ENCODE data around the gene CCDC117. TPM values are rescaled to one million over a fixed set of nuclear protein-coding genes. Genes with fewer than 3 reads are reported as not detected.

The CCDC117 gene
- total RNA-seq, 2 experiments from 2014 or later, result 14.2 to 16.1 TPM

- H3K4me3 Mint-ChIP-seq, result peak overlapping the region; percentile 69
- peaks cover 10% of the 10 kb centered on the region for H3K36me3 Mint-ChIP-seq (ENCODE audit: low read depth)
- no peak for TF ChIP-seq CTCF (IDR thresholded peaks at IDR 0.05)
- intact Hi-C loops (cut with DNase I, micrococcal nuclease), result loop anchor here in 1 of 2 experiments (5.0 kb wide), 1 partner anchor 370 kb away; no protein-coding TSS in a partner anchor
- Histone ChIP-seq H3K9me3 (ENCODE audit: control insufficient read depth in 1 of 2, insufficient read depth in 1 of 2, low read length in 2 of 2) (no peaks in the 10 kb centered on the region), H3K36me3 (ENCODE audit: insufficient read depth, low read length) (peaks cover 3% of the 10 kb centered on the region), H3K27me3 (ENCODE audit: control insufficient read depth in 1 of 2, insufficient read depth in 2 of 2, low read length in 2 of 2) (no peaks in the 10 kb centered on the region), H3K4me3 (ENCODE audit: low read length) (no peak overlapping the region), H3K27ac (ENCODE audit: low read depth in 1 of 2, low read length in 2 of 2) (peak overlapping the region; percentile 24 to 59), H3K4me1 (ENCODE audit: insufficient read depth, low read length) (peaks cover 65% of the 10 kb centered on the region)
- no peak for ATAC-seq (ENCODE audit: poor library complexity)
- ChIA-PET CTCF (interaction anchor here (1.1 to 1.9 kb wide), 3 partner anchors 10 to 17 kb away, joined by 4 to 9 read pairs (median 8); no protein-coding TSS in a partner anchor), POLR2A (interaction anchor here (1.2 to 5.2 kb wide), 6 partner anchors 10 to 71 kb away, joined by 4 to 161 read pairs (median 9); partner anchors contain the start of genes CCDC117, XBP1 and ZNRF3)
- peak overlapping the region; percentile 81 for H3K27ac Mint-ChIP-seq
- H3K9me3 Mint-ChIP-seq, result no peaks in the 10 kb centered on the region
- peaks cover 73% of the 10 kb centered on the region for H3K4me1 Mint-ChIP-seq (ENCODE audit: low read depth)
- no peak for DNase-seq
- H3K27me3 Mint-ChIP-seq, result no peaks in the 10 kb centered on the region
Measured at GRCh38 chr22:28812516-28812915, 40.0 kb downstream of the CCDC117 start.

GRCh38 chr22:28813772-28814518 lies 41.5 kb downstream of the CCDC117 start:
- H3K27me3 ChIP-seq (ENCODE audit: control insufficient read depth in 1 of 2, insufficient read depth in 2 of 2, low read length in 2 of 2), result no peaks in the 10 kb centered on the region
- no peak for TF ChIP-seq CTCF (IDR thresholded peaks at IDR 0.05)
- peaks cover 10% of the 10 kb centered on the region for H3K36me3 Mint-ChIP-seq (ENCODE audit: low read depth)
- H3K4me1 Mint-ChIP-seq (ENCODE audit: low read depth), result peaks cover 78% of the 10 kb centered on the region
- H3K27ac ChIP-seq (ENCODE audit: low read depth in 1 of 2, low read length in 2 of 2), result no peak overlapping the region
- peak overlapping the region; percentile 40 for H3K27ac Mint-ChIP-seq
- ChIA-PET CTCF (interaction anchor here (0.8 to 1.3 kb wide), 2 partner anchors 15 kb away, joined by 3 to 5 read pairs; no protein-coding TSS in a partner anchor), POLR2A (interaction anchor here (0.6 to 3.8 kb wide), 3 partner anchors 9 to 14 kb away, joined by 3 to 37 read pairs (median 18); partner anchors contain the start of gene XBP1)
- ATAC-seq (ENCODE audit: poor library complexity) (no peak), DNase-seq (peak in 2 of 14 experiments; percentile 30 to 35)
- H3K4me3 ChIP-seq (ENCODE audit: low read length), result no peak overlapping the region
- peaks cover 3% of the 10 kb centered on the region for H3K36me3 ChIP-seq (ENCODE audit: insufficient read depth, low read length)
- no peaks in the 10 kb centered on the region for H3K9me3 ChIP-seq (ENCODE audit: control insufficient read depth in 1 of 2, insufficient read depth in 1 of 2, low read length in 2 of 2)
- peaks cover 73% of the 10 kb centered on the region for H3K4me1 ChIP-seq (ENCODE audit: insufficient read depth, low read length)
- no peak overlapping the region for H3K4me3 Mint-ChIP-seq
- intact Hi-C loops (cut with DNase I, micrococcal nuclease), result loop anchor here in 1 of 2 experiments (5.0 kb wide), 1 partner anchor 372 kb away; no protein-coding TSS in a partner anchor
- no peaks in the 10 kb centered on the region for H3K9me3 Mint-ChIP-seq
- H3K27me3 Mint-ChIP-seq, result no peaks in the 10 kb centered on the region

GRCh38 chr22:28815111-28815510 lies 42.6 kb downstream of the CCDC117 start:
- H3K27ac Mint-ChIP-seq, result no peak overlapping the region
- DNase-seq, result peak in 1 of 14 experiments; percentile 16
- no peak for ATAC-seq (ENCODE audit: poor library complexity)
- H3K36me3 ChIP-seq (ENCODE audit: insufficient read depth, low read length), result peaks cover 3% of the 10 kb centered on the region
- no peak for TF ChIP-seq CTCF (IDR thresholded peaks at IDR 0.05)
- H3K4me3 ChIP-seq (ENCODE audit: low read length), result no peak overlapping the region
- CTCF ChIA-PET, result interaction anchor here (1.3 kb wide), 1 partner anchor 14 kb away, joined by 5 read pairs; no protein-coding TSS in a partner anchor
- intact Hi-C loops (cut with DNase I, micrococcal nuclease), result no loop called here
- no peaks in the 10 kb centered on the region for H3K27me3 Mint-ChIP-seq
- POLR2A ChIA-PET, result interaction anchor here (3.2 kb wide), 1 partner anchor 15 kb away, joined by 18 read pairs; the partner anchor contains the start of gene XBP1
- H3K27me3 ChIP-seq (ENCODE audit: control insufficient read depth in 1 of 2, insufficient read depth in 2 of 2, low read length in 2 of 2), result no peaks in the 10 kb centered on the region
- H3K9me3 ChIP-seq (ENCODE audit: control insufficient read depth in 1 of 2, insufficient read depth in 1 of 2, low read length in 2 of 2), result no peaks in the 10 kb centered on the region
- no peaks in the 10 kb centered on the region for H3K9me3 Mint-ChIP-seq
- H3K27ac ChIP-seq (ENCODE audit: low read depth in 1 of 2, low read length in 2 of 2), result no peak overlapping the region
- no peak overlapping the region for H3K4me3 Mint-ChIP-seq
- H3K4me1 ChIP-seq (ENCODE audit: insufficient read depth, low read length), result peaks cover 69% of the 10 kb centered on the region
- H3K36me3 Mint-ChIP-seq (ENCODE audit: low read depth), result peaks cover 10% of the 10 kb centered on the region
- peaks cover 70% of the 10 kb centered on the region for H3K4me1 Mint-ChIP-seq (ENCODE audit: low read depth)
